Inferior parietal cortex (tissue), 1 donor: ENCODE data around the gene RANBP3L.

ENCODE experiments used
- DNase-seq: peaks from one replicate; pipeline ENCODE4 v3.0.0-alpha.2; 2016; ENCODE audit errors: extremely low spot score

Gene RANBP3L

GRCh38 chr5:36243653-36244052 is 58.0 kb downstream of the RANBP3L start:
- DNase-seq: no peak

GRCh38 chr5:36242534-36243485 is 58.9 kb downstream of the RANBP3L start:
- DNase-seq: no peak

GRCh38 chr5:36241631-36242533 is 59.8 kb downstream of the RANBP3L start, which contains the start of gene NADK2:
Gene NADK2, minus strand, starts transcription at chr5:36241925. Its CDS starts 127 bp downstream, at chr5:36241798.
- DNase-seq: peak; percentile 97

GRCh38 chr5:36240779-36241630 is 60.7 kb downstream of the RANBP3L start:
- DNase-seq: peak; percentile 62

GRCh38 chr5:36239370-36240293 is 62.1 kb downstream of the RANBP3L start:
- no peak for DNase-seq

GRCh38 chr5:36238502-36239295 is 63.0 kb downstream of the RANBP3L start:
- no peak for DNase-seq

GRCh38 chr5:36237751-36238150 is 64.0 kb downstream of the RANBP3L start:
- no peak for DNase-seq

GRCh38 chr5:36236801-36237200 is 64.9 kb downstream of the RANBP3L start:
- DNase-seq: no peak

GRCh38 chr5:36232533-36232932 is 69.2 kb downstream of the RANBP3L start:
- DNase-seq: no peak

- no peak for DNase-seq
Measured at GRCh38 chr5:36230151-36230790, 71.4 kb downstream of the RANBP3L start.

- no peak for DNase-seq
Measured at GRCh38 chr5:36228505-36228904, 73.2 kb downstream of the RANBP3L start.

- DNase-seq: no peak
Measured at GRCh38 chr5:36227046-36227445, 74.7 kb downstream of the RANBP3L start.

GRCh38 chr5:36222620-36223019 is 79.1 kb downstream of the RANBP3L start:
- no peak for DNase-seq

GRCh38 chr5:36217988-36218387 is 83.7 kb downstream of the RANBP3L start:
- DNase-seq: no peak

- DNase-seq: no peak
Measured at GRCh38 chr5:36217567-36217966, 84.1 kb downstream of the RANBP3L start.

GRCh38 chr5:36215910-36216309 is 85.8 kb downstream of the RANBP3L start:
- no peak for DNase-seq

GRCh38 chr5:36214436-36214835 is 87.3 kb downstream of the RANBP3L start:
- DNase-seq: no peak

- DNase-seq: no peak
Measured at GRCh38 chr5:36209664-36210063, 92.0 kb downstream of the RANBP3L start.

- no peak for DNase-seq
Measured at GRCh38 chr5:36208786-36209185, 92.9 kb downstream of the RANBP3L start.
